Measurements from ENCODE around the gene SNX22.
A peak's percentile ranks its signal among the peaks of the same experiment; 100 is the strongest.

SNX22 gene

GRCh38 chr15:64156652-64157331 lies 5.3 kb downstream of the SNX22 start:
- DNase-seq (ENCODE audit: low read depth), result no peak

GRCh38 chr15:64157599-64158125 lies 6.1 kb downstream of the SNX22 start:
- DNase-seq (ENCODE audit: low read depth), result no peak

DNA sequence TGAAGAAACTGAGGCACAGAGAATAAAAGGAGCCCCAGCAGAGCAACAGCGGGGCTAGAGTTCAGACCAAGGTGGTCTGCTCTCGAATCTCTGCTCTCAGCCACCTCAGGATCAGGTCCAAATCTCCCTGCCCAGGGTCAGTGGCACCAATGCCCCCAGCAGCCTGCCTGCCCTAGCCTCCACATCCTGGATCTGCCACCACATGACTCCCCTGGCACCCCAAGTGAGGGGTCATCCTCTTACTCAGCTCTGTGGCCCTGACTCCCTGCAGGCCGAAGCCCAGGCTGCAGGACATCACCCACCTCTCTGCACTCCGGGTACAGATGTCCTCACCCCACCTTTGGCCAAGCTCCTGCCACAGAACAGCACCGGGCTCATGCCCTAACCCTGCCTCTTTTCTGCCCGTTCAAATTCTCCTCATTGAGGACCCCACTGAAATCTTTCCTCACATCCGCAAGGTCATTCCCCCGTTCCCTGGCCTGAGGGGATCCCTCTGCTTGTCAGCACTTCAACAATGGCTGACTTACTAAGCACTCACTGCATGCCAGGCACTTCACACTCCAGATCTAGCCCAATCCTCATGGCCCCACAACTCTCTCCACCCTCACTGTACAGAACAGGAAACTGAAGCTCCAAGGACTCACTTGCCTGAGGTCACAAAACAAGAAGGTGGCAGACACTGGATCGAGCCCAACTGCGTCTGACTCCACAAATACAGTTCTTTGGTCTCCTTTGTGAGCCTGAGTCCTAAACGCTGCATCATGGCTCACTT lies 7.0 kb downstream of the SNX22 start:
- peak; percentile 18 for DNase-seq (ENCODE audit: low read depth)

GRCh38 chr15:64161688-64162477 lies 10.4 kb downstream of the SNX22 start:
- DNase-seq (ENCODE audit: low read depth), result peak; percentile 18

GRCh38 chr15:64162478-64162868 lies 10.9 kb downstream of the SNX22 start:
- DNase-seq (ENCODE audit: low read depth), result no peak

DNA sequence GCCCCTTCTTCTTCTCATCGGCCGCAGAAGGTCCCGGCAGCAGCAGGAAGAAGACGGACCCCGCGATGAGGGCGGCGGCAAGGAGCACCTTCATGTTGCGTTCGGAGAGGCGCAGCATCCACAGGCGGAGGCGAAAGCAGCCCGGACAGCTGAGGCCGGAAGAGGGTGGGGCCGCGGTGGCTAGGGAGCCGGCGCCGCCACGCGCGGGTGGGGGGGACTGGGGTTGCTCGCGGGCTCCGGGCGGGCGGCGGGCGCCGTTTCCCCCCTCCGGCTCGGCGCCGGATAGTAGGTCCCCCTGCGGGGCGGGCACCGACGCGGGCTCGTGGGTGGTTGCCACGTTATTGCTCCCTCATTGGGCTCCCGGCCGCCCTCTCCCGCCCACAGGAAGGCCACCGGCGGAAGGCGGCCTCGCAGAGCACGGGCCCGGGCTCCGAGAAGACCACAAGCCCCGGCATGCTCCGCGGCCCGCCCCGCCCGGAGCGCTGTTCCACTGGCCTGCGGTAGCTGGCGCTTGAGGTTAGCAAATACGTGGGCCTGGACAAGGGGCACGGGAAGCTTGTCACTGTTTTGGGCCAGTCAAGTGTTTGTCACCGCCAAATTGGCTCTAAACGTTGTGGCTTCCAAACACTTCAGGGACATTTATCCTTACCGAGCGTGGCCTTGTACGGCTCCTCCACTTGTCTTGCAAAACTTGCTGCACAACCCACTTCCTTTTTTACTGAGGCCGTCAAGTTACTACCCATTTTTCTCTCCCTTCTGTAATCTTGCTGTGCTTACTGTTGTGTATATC lies 11.5 kb downstream of the SNX22 start, which contains the start of gene PPIB:
Gene PPIB, minus strand, starts transcription at position 154 of the 790 bp plus-strand sequence. Its CDS starts 36 bp downstream, at position 118.
- DNase-seq (ENCODE audit: low read depth), result peak; percentile 98

DNA sequence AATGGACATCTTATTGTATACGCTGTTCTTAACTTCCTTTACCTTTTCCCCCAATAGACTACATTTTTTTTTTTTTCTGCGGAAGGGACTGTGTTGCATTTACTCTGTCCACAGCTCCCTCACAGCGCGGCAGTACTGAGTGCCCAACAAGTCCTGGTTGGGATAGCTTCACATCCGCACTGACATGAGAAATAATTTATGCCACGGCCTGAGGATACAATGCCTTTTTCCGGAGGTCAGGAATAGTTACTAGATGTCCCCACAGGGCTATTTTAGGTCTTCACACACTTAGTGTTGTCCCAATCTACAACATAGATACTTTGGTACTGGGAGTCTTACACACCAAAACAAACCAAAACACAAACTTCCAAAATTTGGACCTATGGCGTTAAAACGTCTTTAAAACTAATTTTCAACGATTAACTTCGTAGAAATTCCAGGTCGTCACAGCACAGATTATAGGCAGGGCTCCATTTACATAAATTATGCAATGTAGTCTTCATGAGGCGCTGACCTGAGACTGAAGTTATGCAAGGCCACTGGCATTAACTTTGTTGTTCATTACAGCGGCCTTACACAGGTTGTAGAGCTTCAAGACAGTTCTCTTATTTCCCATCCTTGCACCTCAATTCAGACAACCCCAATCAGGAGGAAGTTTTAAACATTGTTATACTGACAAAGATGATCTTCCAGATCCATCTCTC lies 12.3 kb downstream of the SNX22 start:
- DNase-seq (ENCODE audit: low read depth), result no peak

- DNase-seq (ENCODE audit: low read depth), result no peak
Measured at GRCh38 chr15:64164436-64164835, 12.9 kb downstream of the SNX22 start.

- DNase-seq (ENCODE audit: low read depth), result no peak
Measured at GRCh38 chr15:64166102-64166890, 14.8 kb downstream of the SNX22 start.

GRCh38 chr15:64180235-64180824 lies 28.8 kb downstream of the SNX22 start:
- no peak for DNase-seq (ENCODE audit: low read depth)

DNA sequence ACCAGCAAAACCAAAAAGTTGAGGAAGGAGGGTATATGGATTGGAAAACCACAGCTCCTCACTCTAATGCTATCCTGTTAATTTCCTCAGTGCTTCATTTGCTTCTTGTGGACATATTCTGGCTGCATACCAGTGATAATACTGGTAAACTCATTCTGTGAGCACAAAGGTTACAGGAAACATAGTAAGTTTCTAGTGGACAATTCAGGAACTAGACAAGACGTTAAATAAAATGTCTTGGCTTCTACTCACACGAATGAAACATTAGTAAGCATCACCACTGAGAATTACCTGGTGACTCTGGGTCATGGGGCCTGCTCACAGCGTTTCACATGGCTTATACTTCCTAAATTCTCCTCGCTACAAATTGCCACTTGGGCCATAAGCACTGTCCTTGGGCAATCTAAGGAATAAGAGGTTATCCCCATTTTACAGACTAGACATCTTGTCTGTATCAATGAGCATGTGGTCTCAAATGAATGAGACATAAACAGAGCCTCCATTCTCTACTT lies 31.4 kb downstream of the SNX22 start:
- DNase-seq (ENCODE audit: low read depth), result no peak

GRCh38 chr15:64185146-64185911 lies 33.8 kb downstream of the SNX22 start:
- no peak for DNase-seq (ENCODE audit: low read depth)

- peak; percentile 17 for DNase-seq (ENCODE audit: low read depth)
Measured at GRCh38 chr15:64187396-64188191, 36.1 kb downstream of the SNX22 start.

DNA sequence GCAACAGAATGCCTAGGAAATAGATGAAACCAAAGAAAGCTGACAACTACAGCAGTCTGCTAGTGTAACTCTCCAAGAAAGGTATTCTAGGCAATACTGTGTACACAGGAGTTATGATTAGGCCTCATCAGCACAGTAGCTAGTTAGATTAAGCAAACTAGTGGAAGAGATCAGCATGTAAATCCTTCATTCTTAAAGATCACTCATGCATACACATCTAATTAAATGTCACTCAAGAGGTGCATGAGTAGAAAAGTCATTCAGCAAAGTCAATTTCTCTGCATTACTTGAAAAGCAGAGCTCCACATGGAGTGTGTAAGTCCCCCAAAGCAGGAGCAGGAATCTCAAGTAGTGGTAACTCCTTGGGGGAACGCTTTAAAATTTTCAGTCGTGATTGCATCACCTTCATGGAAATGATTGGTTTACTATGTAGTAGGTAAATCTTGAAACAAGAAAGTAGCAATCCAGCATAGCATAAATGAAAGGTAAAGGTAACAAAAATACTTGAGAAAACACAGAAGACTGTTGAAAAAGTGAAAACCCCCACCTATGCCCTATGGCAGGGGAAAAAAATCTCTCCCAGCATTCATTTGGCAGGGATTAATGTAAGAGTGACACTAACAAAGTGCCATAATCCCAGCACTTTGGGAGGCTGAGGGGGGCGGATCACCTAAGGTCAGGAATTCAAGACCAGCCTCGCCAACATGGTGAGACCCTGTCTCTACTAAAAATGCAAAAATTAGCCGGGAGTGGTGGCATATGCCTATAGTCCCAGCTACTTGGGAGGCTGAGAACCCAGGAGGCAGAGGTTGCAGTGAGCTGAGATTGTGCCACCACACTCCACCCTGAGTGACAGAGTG lies 40.7 kb downstream of the SNX22 start:
- no peak for DNase-seq (ENCODE audit: low read depth)

DNA sequence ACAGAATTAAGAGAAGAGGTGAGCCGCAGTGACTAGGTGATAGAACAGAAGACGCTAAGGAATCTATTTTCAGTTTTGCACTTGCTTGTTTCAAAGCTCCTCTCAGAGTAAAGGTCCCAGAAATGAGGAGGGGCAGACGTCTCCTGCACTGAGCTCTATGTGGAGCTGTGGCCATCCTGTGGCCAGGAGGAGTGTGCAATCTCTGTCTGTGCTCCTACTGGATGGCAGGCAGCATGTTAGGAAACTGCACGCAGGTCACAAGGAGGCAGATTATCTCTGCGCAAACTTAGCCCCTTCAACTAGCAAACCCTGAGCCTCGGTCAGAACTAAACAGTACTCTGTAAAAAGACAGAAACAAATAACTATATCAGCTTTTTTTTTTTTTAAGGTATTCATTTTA lies 42.4 kb downstream of the SNX22 start:
- no peak for DNase-seq (ENCODE audit: low read depth)

GRCh38 chr15:64197425-64197824 lies 45.9 kb downstream of the SNX22 start:
- DNase-seq (ENCODE audit: low read depth), result peak; percentile 21

DNA sequence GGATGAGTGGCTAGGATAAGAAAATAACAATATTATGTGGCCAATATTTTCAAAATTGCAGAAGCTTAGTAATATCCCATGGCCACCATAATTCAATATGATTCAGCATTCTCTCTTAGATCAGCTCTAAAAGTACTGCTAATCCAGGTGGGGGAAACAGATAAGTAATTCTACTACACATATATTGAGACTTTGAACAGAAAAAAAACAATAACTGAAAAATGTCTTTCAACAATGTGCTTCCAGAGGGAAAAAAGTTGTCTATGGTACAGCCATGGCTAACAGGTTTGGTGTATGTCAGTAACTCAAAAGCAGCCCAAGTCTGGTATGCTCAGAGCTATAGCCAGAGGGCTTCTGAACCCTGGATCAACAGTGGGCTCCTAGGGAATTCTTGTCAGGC lies 53.7 kb downstream of the SNX22 start:
- no peak for DNase-seq (ENCODE audit: low read depth)
